Endothelial cell (in vitro differentiated cells): ENCODE results near the gene ARPP21. TPM values are rescaled to one million over a fixed set of nuclear protein-coding genes. Genes with fewer than 3 reads are reported as not detected.

Source experiments
- DNase-seq: peaks from one replicate; pipeline ENCODE4 v3.0.0; 2021; ENCODE audit warnings: low spot score
- H3K27ac Mint-ChIP-seq: one replicate; pipeline ENCODE4 v1.8.0; 2021; ENCODE audit warnings: mixed read lengths, inconsistent platforms; ENCODE audit not compliant: unreplicated experiment
- H3K27me3 Mint-ChIP-seq: one replicate; pipeline ENCODE4 v1.8.0; 2021; ENCODE audit warnings: mild to moderate bottlenecking, moderate library complexity, mixed read lengths, inconsistent platforms; ENCODE audit not compliant: unreplicated experiment
- H3K36me3 Mint-ChIP-seq: one replicate; pipeline ENCODE4 v1.8.0; 2021; ENCODE audit warnings: mild to moderate bottlenecking, low read depth, mixed read lengths, inconsistent platforms; ENCODE audit not compliant: unreplicated experiment
- H3K4me1 Mint-ChIP-seq: one replicate; pipeline ENCODE4 v1.8.0; 2021; ENCODE audit warnings: mild to moderate bottlenecking, mixed read lengths, inconsistent platforms; ENCODE audit not compliant: unreplicated experiment
- H3K4me3 Mint-ChIP-seq: one replicate; pipeline ENCODE4 v1.8.0; 2021; ENCODE audit warnings: mild to moderate bottlenecking, mixed read lengths, inconsistent platforms; ENCODE audit not compliant: unreplicated experiment
- H3K9me3 Mint-ChIP-seq: one replicate; pipeline ENCODE4 v1.8.0; 2021; ENCODE audit warnings: mixed read lengths, inconsistent platforms; ENCODE audit not compliant: unreplicated experiment
- total RNA-seq: library from RNA; stranded (reverse); fragmentation: NEBNext Ultra II Directional; extraction: Animal tissue kit (Norgen Biotek cat#: 25700); gene quantifications from one replicate; pipeline ENCODE4 v1.2.1, GENCODE V29; 2021; ENCODE audit not compliant: unreplicated experiment
- TF ChIP-seq, protein P1 (sequence below): fragments of 200-600 bp; sonication (generic); IDR thresholded peaks from one replicate; pipeline ENCODE4 v1.5.0; 2021; ENCODE audit warnings: antibody characterized with exemption; ENCODE audit not compliant: unreplicated experiment

The ARPP21 gene
- total RNA-seq, 1 donor from 2014 or later: not detected

DNA sequence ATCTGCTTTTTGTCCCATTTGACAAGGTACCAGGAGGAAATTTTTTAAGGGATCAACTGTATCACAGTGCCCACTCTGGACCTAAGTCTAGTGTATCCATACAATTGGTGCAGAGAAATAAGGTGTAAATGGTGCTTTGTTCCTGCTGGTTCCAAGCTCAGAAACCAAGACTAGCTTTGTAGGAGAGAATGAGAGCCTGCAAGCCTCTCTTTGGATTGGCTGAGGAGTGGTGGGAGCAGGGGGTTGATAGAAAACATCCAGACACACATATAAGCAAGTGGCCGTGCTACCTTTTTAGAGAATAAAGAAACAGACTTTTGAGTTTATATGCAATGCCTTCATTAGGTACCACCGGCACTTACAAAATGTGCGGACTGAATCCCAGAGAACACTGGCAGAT lies 45.8 kb downstream of the ARPP21 start:
- no peak for DNase-seq
- Mint-ChIP-seq H3K4me1 (peaks cover 23% of the 10 kb centered on the region), H3K27me3 (no peaks in the 10 kb centered on the region), H3K4me3 (no peak overlapping the region), H3K9me3 (no peaks in the 10 kb centered on the region), H3K27ac (no peak overlapping the region), H3K36me3 (no peaks in the 10 kb centered on the region)
- TF ChIP-seq, protein P1, sequence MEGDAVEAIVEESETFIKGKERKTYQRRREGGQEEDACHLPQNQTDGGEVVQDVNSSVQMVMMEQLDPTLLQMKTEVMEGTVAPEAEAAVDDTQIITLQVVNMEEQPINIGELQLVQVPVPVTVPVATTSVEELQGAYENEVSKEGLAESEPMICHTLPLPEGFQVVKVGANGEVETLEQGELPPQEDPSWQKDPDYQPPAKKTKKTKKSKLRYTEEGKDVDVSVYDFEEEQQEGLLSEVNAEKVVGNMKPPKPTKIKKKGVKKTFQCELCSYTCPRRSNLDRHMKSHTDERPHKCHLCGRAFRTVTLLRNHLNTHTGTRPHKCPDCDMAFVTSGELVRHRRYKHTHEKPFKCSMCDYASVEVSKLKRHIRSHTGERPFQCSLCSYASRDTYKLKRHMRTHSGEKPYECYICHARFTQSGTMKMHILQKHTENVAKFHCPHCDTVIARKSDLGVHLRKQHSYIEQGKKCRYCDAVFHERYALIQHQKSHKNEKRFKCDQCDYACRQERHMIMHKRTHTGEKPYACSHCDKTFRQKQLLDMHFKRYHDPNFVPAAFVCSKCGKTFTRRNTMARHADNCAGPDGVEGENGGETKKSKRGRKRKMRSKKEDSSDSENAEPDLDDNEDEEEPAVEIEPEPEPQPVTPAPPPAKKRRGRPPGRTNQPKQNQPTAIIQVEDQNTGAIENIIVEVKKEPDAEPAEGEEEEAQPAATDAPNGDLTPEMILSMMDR: no peak

DNA sequence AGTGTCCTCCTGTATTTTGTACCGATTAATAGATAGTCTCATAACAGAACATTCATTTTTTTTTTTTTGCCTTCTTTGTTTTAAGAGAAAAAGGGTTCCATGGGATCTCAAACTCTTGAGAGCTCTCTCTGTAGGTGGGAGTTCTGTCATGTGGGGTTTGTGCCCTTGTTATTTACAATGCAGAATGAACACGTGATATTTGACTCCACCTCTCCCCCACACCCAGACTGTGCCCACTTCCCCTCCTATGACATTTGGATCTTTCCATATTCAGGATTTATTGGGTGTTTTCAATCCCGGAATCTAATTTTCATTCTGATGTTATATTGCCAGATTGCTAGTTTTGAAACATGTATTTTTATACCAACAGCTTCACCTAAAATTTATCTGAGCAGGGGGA lies 49.5 kb downstream of the ARPP21 start:
- TF ChIP-seq, protein P1: no peak
- DNase-seq: no peak
- Mint-ChIP-seq H3K9me3 (no peaks in the 10 kb centered on the region), H3K27me3 (no peaks in the 10 kb centered on the region), H3K27ac (no peak overlapping the region), H3K4me3 (no peak overlapping the region), H3K36me3 (no peaks in the 10 kb centered on the region), H3K4me1 (peaks cover 3% of the 10 kb centered on the region)

DNA sequence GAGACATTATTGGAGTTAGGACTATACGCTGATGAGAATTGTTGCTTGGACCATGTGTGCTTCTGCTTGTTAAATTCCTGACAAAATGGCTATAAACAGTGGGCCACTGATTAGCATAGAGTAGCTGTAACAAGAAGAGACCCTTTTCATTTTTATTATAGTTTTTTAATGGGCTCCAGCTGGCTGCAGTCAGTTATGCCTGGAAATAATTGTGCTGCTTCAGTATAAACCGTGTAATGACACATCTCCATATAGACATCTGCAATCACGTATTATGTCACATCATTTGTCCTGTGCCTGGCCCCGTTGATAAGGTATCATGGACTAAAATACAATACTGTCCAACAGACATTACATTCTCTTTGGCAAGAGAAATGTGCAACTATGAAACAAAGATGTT lies 50.9 kb downstream of the ARPP21 start:
- H3K27ac Mint-ChIP-seq: no peak overlapping the region
- H3K27me3 Mint-ChIP-seq: no peaks in the 10 kb centered on the region
- no peaks in the 10 kb centered on the region for H3K36me3 Mint-ChIP-seq
- no peak overlapping the region for H3K4me3 Mint-ChIP-seq
- no peaks in the 10 kb centered on the region for H3K4me1 Mint-ChIP-seq
- H3K9me3 Mint-ChIP-seq: no peaks in the 10 kb centered on the region
- TF ChIP-seq, protein P1: no peak
- DNase-seq: no peak

DNA sequence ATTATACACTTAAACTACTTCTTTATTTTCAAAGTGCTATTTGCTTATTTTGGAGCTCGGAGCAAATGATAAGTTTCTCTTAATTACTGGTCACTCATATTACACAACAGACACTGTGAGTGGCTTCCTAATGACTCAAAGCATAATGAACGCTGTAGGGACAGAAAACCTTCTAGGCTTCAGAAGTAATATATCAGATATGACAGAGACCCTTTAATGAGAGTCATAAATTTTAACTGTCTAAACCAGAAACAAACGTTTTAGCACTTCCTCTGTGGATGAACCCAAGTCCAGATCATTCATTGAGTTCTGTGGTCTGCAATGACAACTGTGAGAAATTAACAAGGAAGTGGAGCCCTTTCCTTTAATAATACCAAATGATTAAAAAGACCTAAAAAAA lies 66.6 kb downstream of the ARPP21 start:
- Mint-ChIP-seq H3K36me3 (no peaks in the 10 kb centered on the region), H3K27ac (no peak overlapping the region), H3K27me3 (no peaks in the 10 kb centered on the region), H3K4me1 (no peaks in the 10 kb centered on the region), H3K9me3 (no peaks in the 10 kb centered on the region), H3K4me3 (no peak overlapping the region)
- TF ChIP-seq, protein P1: no peak
- DNase-seq: no peak

DNA sequence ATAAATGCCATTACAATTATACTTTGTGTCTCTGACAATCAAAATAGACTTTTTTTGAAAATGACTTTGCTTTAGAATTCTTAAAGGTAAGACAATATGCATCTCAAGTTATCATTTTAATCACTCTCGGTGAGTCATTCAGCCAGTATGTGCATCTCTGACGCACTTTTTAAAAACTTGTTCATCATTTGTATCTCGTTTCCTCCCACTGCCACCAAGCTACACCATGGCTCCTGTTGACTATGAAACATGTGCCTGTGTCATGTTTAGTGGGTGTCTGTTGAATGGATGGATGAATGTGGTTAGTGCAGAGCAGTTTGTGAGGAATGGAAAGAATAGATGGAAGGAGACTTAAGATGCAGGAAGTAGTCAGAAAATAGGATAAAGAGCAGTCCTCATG lies 68.6 kb downstream of the ARPP21 start:
- Mint-ChIP-seq H3K4me1 (no peaks in the 10 kb centered on the region), H3K9me3 (no peaks in the 10 kb centered on the region), H3K36me3 (no peaks in the 10 kb centered on the region), H3K4me3 (no peak overlapping the region), H3K27ac (no peak overlapping the region), H3K27me3 (no peaks in the 10 kb centered on the region)
- no peak for DNase-seq
- TF ChIP-seq, protein P1: no peak
